Skeletal muscle tissue (tissue), 4 donors: Measurements from ENCODE around the gene KMT2C. TPM values are rescaled to one million over a fixed set of nuclear protein-coding genes. Genes with fewer than 3 reads are reported as not detected.
A peak's percentile ranks its signal among the peaks of the same experiment; 100 is the strongest.
"Not testable (repeated sequence)": the region's sequence is repeated elsewhere in the genome, so short reads cannot be mapped to it uniquely, and the experiment has no call there.

ENCODE experiments used
- H3K27ac ChIP-seq: one replicate; pipeline ENCODE4 v1.7.0; 2013; ENCODE audit warnings: mild to moderate bottlenecking, low read depth, low read length, inconsistent platforms
- H3K27me3 ChIP-seq, 3 donors: one replicate each; pipeline ENCODE4 v1.7.0; 2013; ENCODE audit warnings: low read length in 3 of 3; ENCODE audit not compliant: control insufficient read depth in 3 of 3, insufficient read depth in 3 of 3
- H3K36me3 ChIP-seq, 3 donors: one replicate each; pipeline ENCODE4 v1.7.0; 2013; ENCODE audit warnings: low read length in 3 of 3; ENCODE audit not compliant: control insufficient read depth in 3 of 3, insufficient read depth in 3 of 3
- H3K4me1 ChIP-seq, 3 donors: one replicate each; pipeline ENCODE4 v1.7.0; 2013; ENCODE audit warnings: low read length in 3 of 3, mild to moderate bottlenecking in 3 of 3; ENCODE audit not compliant: control insufficient read depth in 3 of 3, insufficient read depth in 3 of 3
- H3K4me3 ChIP-seq, 3 donors: one replicate each; pipeline ENCODE4 v1.7.0; 2013; ENCODE audit warnings: low read length in 3 of 3
- H3K9ac ChIP-seq, 3 donors: one replicate each; pipeline ENCODE4 v1.7.0; 2013; ENCODE audit warnings: low read length in 3 of 3, mild to moderate bottlenecking in 3 of 3, moderate library complexity in 2 of 3, low read depth in 1 of 3
- H3K9me3 ChIP-seq, 3 donors: one replicate each; pipeline ENCODE4 v1.7.0; 2013; ENCODE audit warnings: low read length in 3 of 3; ENCODE audit not compliant: control insufficient read depth in 3 of 3
- total RNA-seq: library from RNA; depleted of rRNA; stranded (reverse); fragments of >200 nt; gene quantifications from one replicate; pipeline ENCODE4 v1.2.3, GENCODE V29; 2014
- donor health status: Osteomylitis.

KMT2C gene
- total RNA-seq, 1 donor from 2014 or later, result 61.6 TPM

GRCh38 chr7:152467225-152467624 is 31.4 kb upstream of the KMT2C start:
- Histone ChIP-seq H3K9ac (no peak overlapping the region), H3K9me3 (no peaks in the 10 kb centered on the region), H3K36me3 (no peaks in the 10 kb centered on the region), H3K4me1 (peaks cover 3 to 9% (median 6%) of the 10 kb centered on the region in 3 donors), H3K27ac (no peak overlapping the region), H3K27me3 (no peaks in the 10 kb centered on the region), H3K4me3 (no peak overlapping the region)

DNA sequence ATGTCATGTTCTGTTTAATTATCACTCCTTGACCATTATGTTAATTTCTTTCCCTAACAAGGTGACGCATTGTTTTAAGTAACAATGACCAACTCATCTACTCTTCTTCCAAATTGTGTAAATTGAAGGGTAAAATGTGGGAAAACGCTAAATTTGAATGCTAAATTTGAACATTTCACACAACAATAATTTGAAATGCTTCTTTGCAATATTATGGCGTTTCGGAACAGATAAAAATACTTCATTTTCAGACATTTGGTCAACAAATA is 29.2 kb upstream of the KMT2C start:
- H3K4me3 ChIP-seq, result peak overlapping the region; percentile 86 to 91 (median 88)
- no peaks in the 10 kb centered on the region for H3K27me3 ChIP-seq
- peak overlapping the region; percentile 99 for H3K27ac ChIP-seq
- H3K9ac ChIP-seq, result peak overlapping the region; percentile 84 to 97 (median 97)
- H3K4me1 ChIP-seq, result peaks cover 3 to 9% (median 6%) of the 10 kb centered on the region in 3 donors
- H3K36me3 ChIP-seq, result no peaks in the 10 kb centered on the region
- H3K9me3 ChIP-seq, result no peaks in the 10 kb centered on the region

DNA sequence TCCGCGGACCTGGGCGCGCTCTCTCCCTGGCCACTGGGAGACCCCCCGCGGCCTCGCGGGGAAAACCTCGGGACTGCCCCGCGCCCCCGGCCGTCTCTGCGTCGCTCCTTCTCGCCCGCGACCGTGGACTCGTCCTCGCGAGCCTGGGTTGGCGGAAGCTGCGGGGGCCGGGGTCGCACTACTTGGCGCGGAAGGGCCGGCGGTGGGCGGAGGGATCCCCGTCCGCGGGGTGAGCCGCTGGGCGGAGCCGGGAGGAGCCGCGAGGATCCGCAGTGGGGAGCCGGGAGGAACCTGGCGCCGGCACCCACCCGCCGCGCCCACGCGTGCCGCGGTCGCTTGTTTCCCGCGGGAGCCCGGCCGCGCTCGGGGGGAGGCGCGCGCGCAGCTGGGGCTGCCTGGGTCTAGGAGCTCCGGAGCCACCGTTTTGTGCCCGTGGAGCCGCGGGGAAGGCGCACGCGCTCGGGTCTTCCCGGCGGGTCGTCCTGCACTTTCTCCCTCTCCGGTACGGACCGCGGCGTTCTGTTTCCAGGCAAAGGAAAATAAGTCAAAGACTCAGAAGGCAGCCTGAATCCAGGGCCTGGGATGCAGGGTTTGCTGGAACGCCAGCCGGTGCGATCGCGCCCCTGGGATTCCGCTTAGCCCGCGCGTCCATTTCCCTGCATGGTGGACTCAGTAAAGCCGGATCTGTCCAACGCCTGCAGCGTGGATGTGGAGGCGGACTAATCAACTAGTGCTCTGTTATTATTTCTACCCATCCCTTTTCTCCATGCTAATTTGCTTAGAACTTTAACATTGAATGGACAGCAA is 28.7 kb upstream of the KMT2C start:
- Histone ChIP-seq H3K27me3 (no peaks in the 10 kb centered on the region), H3K36me3 (no peaks in the 10 kb centered on the region), H3K27ac (peak overlapping the region; percentile 99), H3K9ac (peak overlapping the region; percentile 84 to 97 (median 97)), H3K9me3 (no peaks in the 10 kb centered on the region), H3K4me3 (peak overlapping the region; percentile 86 to 91 (median 88)), H3K4me1 (peaks cover 3 to 9% (median 6%) of the 10 kb centered on the region in 3 donors)

DNA sequence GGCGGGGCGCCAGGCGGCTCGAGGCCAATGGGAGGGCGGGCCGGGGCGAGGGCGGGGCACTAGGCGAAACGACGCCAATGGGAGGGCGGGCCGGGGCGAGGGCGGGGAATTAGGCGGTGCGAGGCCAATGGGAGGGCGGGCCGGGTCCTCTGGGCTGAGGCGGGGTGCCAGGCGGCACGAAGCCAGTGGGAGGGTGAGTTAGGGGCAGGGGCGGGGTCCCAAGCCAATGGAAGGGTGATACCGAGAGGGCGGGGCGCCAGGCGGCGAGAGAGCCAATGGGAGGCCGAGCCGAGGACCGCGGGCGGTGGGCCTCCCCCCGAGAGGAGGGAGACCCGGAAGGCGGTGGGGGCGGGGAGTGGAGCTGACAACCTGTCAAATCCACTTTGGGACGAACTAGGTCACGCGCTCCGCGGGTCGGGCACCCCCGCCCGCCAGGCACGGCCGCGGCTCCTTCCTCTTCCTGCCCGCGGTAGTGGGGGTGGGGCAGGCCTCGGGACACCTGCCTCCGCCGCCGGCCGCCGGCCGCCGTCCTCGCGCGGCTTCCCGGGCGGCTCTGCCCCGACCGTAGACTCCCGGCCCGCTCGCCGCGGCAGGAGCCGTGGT is 28.0 kb upstream of the KMT2C start:
- Histone ChIP-seq H3K27me3 (no peaks in the 10 kb centered on the region), H3K9me3 (no peaks in the 10 kb centered on the region), H3K9ac (peak overlapping the region; percentile 84 to 97 (median 97)), H3K4me1 (peaks cover 3 to 9% (median 6%) of the 10 kb centered on the region in 3 donors), H3K4me3 (peak overlapping the region; percentile 86 to 91 (median 88)), H3K36me3 (no peaks in the 10 kb centered on the region), H3K27ac (peak overlapping the region; percentile 99)

DNA sequence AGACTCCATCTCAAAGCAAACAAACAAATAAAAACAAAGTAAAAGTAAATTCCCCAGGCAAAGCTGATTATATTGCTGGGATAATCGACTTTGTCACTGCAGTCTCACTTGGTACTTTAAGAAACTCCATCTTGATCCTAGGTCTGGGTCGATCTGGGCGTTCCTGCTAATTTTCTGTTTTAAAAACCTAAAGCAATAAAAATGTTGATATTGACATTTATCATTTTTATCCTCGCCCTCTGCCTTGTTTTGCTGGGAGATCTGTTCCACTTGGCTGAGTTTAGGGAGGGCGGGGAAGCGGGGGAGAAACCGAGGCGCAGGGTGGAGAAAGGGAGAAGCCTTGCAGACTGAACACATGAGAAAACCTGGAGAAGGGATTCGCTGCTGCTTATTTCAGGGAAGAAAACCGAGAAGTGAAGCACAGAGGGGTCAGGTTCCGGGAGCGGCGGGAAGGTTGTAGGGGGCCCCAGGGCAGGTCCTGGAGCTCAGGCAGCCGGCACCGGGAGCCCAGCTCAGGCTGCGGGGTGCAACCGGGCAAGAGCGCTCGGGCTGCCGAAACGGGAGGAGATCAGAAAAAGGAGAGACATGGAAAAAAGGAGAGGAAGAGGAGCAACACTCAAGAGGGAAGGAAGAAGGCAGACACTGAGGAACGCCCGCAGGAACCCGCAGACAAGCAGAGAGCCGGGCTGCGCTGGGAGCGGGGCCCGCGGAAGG is 27.3 kb upstream of the KMT2C start:
- Histone ChIP-seq H3K9me3 (no peaks in the 10 kb centered on the region), H3K4me1 (peaks cover 3 to 9% (median 6%) of the 10 kb centered on the region in 3 donors), H3K9ac (peak overlapping the region; percentile 90 to 94 (median 93)), H3K4me3 (peak overlapping the region; percentile 67 to 87 (median 82)), H3K36me3 (no peaks in the 10 kb centered on the region), H3K27ac (peak overlapping the region; percentile 87), H3K27me3 (no peaks in the 10 kb centered on the region)

DNA sequence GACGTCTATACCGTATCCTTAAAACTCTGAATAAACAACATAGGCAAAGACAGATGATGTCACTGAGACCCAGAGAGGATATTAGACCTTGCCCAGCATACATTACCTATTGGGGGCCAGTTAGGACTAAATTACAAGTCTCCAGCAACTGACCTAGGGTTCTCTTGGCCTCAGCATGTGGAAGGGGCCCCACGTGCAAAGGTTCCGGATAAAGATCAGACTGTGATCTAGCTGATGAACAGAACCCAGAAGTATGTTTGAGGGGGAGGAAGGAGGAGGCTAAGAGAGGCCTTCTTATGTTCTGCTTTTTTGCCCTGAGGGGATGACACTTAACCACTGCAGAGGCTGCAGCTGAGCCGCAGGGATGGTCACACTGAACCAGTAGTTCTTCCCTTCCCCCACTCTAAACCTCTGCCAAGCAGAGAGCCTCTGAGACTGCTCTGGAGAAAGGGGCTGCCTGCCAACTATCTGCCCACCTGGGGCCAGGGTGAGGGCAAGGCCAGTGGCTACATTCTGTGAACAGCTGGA is 24.0 kb upstream of the KMT2C start:
- Histone ChIP-seq H3K36me3 (no peaks in the 10 kb centered on the region), H3K4me3 (no peak overlapping the region), H3K9me3 (no peaks in the 10 kb centered on the region), H3K4me1 (peaks cover 0 to 3% (median 0%) of the 10 kb centered on the region in 3 donors), H3K27me3 (no peaks in the 10 kb centered on the region), H3K9ac (no peak overlapping the region), H3K27ac (no peak overlapping the region)

DNA sequence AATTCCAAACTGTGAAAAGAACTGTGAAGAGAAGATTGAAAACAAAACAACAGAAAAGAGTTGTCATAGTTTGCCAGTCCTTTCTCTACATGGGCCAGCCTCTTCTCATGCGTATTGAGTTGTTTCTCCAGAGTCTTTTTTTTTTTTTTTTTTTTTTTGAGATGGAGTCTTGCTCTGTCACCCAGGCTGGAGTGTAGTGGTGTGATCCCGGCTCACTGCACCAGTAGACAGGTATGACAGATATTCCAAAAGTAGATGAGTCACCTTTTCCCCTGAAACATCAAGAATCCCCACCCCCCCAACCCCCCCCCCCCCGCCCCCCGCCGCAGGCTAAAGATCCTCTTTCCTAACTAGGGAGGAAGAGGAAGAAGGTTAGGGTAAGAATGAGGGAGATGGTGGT is 15.6 kb upstream of the KMT2C start:
- no peak overlapping the region for H3K9ac ChIP-seq
- H3K4me3 ChIP-seq, result no peak overlapping the region
- no peaks in the 10 kb centered on the region for H3K27me3 ChIP-seq
- no peaks in the 10 kb centered on the region for H3K36me3 ChIP-seq
- no peak overlapping the region for H3K27ac ChIP-seq
- no peaks in the 10 kb centered on the region for H3K4me1 ChIP-seq
- H3K9me3 ChIP-seq, result no peaks in the 10 kb centered on the region

DNA sequence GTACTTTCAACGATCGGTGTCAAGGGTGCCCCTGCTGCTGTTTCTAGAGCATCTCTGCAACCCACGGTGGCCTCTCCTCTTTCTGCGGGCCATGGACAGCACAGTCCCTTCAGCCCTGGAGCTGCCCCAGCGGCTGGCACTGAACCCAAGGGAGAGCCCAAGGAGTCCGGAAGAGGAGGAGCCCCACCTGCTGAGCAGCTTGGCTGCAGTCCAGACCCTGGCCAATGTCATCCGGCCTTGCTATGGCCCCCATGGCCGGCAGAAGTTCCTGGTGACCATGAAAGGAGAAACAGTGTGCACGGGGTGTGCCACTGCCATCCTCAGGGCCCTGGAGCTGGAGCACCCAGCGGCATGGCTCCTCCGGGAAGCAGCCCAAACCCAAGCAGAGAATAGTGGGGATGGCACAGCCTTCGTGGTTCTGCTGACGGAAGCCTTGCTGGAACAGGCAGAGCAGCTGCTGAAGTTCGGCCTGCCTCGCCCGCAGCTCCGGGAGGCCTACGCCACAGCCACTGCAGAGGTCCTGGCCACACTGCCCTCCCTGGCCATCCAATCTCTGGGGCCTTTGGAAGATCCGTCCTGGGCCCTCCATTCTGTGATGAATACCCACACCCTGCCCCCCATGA is 9.7 kb upstream of the KMT2C start:
- not testable (repeated sequence) for H3K4me1 ChIP-seq, H3K9me3 ChIP-seq, H3K9ac ChIP-seq, H3K27ac ChIP-seq, H3K4me3 ChIP-seq, H3K36me3 ChIP-seq, H3K27me3 ChIP-seq

- Histone ChIP-seq H3K4me3 (no peak overlapping the region), H3K36me3 (no peaks in the 10 kb centered on the region), H3K9ac (no peak overlapping the region), H3K27me3 (no peaks in the 10 kb centered on the region), H3K4me1 (no peaks in the 10 kb centered on the region), H3K27ac (no peak overlapping the region), H3K9me3 (no peaks in the 10 kb centered on the region)
Measured at GRCh38 chr7:152443586-152443985, 7.8 kb upstream of the KMT2C start.
